Frontal cortex (tissue), 4 donors: ENCODE data around the gene KLHL20. TPM values are rescaled to one million over a fixed set of nuclear protein-coding genes. Genes with fewer than 3 reads are reported as not detected.
"Not testable (repeated sequence)": the region's sequence is repeated elsewhere in the genome, so short reads cannot be mapped to it uniquely, and the experiment has no call there.

Experiments used
- DNase-seq, 2 donors: peaks; one replicate each; pipeline ENCODE4 v3.0.0; 2012; ENCODE audit warnings: low spot score in 2 of 2
- FAIRE-seq: peaks from 2 replicates; lab custom pipeline; 2012; peaks lifted over from hg19 to GRCh38; lab: Jason Lieb, UNC
- total RNA-seq: library from RNA; depleted of rRNA; stranded (reverse); fragments of >200 nt; gene quantifications from one replicate; pipeline ENCODE4 v1.2.3, GENCODE V29; 2014
- donor health status: control.
- donor health status: control.
- donor health status: control.

Gene KLHL20, protein sequence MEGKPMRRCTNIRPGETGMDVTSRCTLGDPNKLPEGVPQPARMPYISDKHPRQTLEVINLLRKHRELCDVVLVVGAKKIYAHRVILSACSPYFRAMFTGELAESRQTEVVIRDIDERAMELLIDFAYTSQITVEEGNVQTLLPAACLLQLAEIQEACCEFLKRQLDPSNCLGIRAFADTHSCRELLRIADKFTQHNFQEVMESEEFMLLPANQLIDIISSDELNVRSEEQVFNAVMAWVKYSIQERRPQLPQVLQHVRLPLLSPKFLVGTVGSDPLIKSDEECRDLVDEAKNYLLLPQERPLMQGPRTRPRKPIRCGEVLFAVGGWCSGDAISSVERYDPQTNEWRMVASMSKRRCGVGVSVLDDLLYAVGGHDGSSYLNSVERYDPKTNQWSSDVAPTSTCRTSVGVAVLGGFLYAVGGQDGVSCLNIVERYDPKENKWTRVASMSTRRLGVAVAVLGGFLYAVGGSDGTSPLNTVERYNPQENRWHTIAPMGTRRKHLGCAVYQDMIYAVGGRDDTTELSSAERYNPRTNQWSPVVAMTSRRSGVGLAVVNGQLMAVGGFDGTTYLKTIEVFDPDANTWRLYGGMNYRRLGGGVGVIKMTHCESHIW
- 31.0 TPM for total RNA-seq

GRCh38 chr1:173714759-173715537 lies at the start of gene KLHL20:
Gene KLHL20, plus strand, starts transcription at chr1:173714981. Its CDS starts 1,063 bp downstream, at chr1:173716044.
- FAIRE-seq: no peak

GRCh38 chr1:173666646-173667045 lies 48.1 kb upstream of the KLHL20 start:
- no peak for FAIRE-seq

More at GRCh38 chr1:173714759-173715537, at the start of gene KLHL20:
- DNase-seq: peak; percentile 49 to 69

DNA sequence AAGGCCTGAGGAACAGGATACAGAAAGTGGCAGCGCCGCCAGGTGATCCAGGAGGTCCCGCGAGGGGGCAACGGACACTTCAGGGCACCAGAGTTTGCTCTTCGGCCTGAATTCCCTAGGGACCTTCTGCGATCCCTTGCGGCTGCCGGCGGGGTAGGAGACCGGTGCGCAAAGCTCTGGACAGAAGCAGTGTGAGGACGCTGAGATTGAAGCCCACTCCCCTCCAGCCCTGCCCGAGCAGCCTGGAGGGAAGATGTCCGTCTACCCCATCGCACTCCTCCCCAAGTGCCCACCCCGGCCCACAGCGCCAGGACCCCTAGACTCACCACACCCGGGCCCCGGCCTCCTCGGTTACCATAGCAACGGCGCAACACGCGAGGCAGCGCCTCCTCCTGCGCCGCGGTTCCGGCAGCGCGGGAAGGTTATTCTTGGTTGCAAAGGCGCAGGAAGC lies 45.3 kb upstream of the KLHL20 start, which contains the start of gene ANKRD45:
TSS of gene ANKRD45 (minus strand) at position 361 of the 451 bp plus-strand sequence. CDS start 10,433 bp downstream, outside the sequence.
- no peak for FAIRE-seq

More at GRCh38 chr1:173666646-173667045, 48.1 kb upstream of the KLHL20 start:
- no peak for DNase-seq

GRCh38 chr1:173674496-173674895 lies 40.3 kb upstream of the KLHL20 start:
- not testable (repeated sequence) for FAIRE-seq, DNase-seq

More for the DNA sequence above, 45.3 kb upstream of the KLHL20 start, which contains the start of gene ANKRD45:
- DNase-seq: peak in 1 of 2 donors; percentile 49

- not testable (repeated sequence) for FAIRE-seq, DNase-seq
Measured at GRCh38 chr1:173680152-173680551, 34.6 kb upstream of the KLHL20 start.

GRCh38 chr1:173682184-173682583 lies 32.6 kb upstream of the KLHL20 start:
- DNase-seq (no peak), FAIRE-seq (no peak)

DNA sequence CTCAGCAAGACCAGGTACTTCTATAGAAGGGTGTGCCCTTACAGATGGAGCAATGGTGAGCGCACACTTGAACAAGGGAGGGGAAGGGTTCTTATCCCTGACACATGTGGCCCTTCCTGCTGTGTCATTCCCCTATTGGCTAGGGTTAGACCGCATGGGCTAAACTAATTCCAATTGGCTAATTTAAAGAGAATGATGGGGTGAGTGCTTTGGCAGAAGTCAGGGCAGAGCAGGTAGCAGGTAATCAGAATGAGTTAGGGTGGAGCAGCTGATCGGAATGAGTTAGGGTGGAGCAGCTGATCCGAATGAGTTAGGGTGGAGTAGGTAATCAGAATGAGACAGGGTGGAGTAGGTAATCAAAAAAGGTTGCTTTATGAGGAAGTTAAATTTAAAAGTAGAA lies 30.9 kb upstream of the KLHL20 start:
- not testable (repeated sequence) for FAIRE-seq

DNA sequence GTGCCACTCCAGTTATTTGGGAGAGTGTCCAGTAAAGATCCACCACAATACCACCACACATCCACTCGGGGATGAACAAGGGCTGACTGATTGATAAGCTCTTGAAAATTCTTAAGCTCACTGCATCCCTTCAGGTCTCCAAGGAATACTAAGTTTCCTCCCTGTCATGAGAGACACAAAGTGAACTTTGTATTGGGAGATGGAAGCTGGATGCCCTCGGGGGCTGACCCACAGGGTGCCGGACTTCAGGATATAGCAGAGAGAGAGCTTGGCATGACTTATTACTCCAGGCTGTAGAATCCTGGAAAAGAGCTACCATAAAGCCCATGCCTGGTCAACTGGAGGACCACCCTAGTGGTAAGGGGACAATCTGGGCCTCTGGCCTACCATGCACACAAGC lies 29.7 kb upstream of the KLHL20 start:
- not testable (repeated sequence) for DNase-seq, FAIRE-seq

More for the DNA sequence above, 30.9 kb upstream of the KLHL20 start:
- DNase-seq: not testable (repeated sequence)

DNA sequence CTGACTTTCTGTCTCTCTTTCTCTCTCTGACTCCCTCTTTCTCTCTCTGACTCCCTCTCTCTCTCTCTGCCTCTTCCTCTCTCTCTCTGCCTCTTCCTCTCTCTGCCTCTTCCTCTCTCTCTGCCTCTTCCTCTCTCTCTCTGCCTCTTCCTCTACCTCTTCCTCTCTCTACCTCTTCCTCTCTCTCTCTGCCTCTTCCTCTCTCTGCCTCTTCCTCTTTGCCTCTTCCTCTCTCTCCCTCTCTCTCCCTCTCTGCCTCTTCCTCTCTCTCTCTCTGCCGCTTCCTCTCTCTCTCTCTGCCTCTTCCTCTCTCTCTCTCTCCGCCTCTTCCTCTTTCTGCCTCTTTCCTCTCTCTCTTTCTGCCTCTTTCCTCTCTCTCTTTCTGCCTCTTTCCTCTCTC lies 26.5 kb upstream of the KLHL20 start:
- no peak for DNase-seq
- no peak for FAIRE-seq

DNA sequence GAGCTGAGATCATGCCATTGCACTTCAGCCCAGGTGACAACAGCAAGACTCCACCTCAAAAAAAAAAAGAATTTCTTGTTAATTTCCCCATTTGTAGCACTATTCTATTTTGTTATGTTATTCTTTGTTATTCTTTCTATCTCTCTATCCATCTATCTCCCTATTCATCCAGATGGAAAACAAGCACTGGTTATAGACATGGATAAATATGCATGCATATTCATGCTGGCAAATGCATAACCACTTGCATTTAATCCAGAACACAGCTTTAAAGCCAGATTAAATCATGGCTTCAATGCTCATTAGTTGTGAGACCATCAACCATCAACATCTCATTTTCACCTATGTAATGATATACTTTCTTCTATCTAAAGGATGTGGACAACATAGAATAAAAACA lies 21.5 kb upstream of the KLHL20 start:
- FAIRE-seq: no peak
- DNase-seq: no peak

- DNase-seq, FAIRE-seq: not testable (repeated sequence)
Measured at GRCh38 chr1:173701299-173701698, 13.5 kb upstream of the KLHL20 start.

- FAIRE-seq (no peak), DNase-seq (no peak)
Measured at GRCh38 chr1:173702736-173703135, 12.0 kb upstream of the KLHL20 start.

DNA sequence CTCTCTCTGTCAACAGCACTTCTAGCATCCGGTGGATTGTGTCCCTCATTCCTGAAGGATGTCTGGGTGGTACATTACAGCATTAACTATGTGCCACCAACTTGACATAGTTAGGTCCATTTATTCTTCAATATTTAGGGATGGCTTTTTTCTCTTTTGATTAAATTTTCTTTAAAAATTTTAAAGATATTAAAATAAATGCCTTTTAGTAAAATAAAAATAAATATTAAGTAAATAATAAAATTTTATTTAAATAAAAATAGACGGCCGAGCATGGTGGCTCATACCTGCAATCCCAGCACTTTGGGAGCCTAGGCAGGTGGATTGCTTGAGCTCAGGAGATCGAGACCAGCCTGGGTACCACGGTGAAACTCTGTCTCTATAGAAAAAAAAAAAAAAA lies 9.7 kb upstream of the KLHL20 start:
- DNase-seq: no peak
- no peak for FAIRE-seq

DNA sequence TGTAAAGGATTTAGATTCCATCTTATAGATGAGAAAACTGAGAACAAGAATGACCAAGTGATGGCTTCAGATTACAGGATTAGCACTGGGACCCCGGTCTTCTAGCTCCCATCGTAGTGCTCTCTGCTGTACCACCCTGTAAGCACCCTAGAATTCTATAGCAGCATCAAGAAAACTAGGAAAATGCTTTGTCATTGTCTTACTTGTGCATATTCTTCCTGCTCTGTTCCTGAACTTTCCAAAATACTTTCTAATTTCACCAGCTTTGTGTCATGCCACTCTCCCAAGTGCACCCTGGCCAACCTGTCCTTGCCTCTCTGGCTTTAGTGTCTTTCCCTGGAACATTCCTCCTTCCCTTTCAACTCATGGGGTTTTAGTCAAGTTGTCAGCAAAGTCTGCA lies 6.0 kb upstream of the KLHL20 start:
- DNase-seq (no peak), FAIRE-seq (no peak)

DNA sequence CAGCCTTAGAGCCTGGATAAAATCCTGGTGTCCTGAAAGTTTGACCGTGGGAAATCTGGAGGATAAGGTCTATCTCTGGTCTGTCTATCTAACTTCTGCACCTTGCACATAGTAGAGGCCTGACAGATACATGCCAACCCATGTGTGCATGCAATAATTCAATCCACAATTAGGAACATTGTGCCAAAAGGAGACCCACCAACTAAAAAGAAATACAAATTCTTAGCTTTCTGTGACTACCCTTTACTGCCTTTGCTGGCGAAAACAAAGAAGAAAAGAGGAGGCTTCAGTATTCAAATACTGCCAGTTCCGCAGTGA lies 381 bp upstream of the KLHL20 start:
- FAIRE-seq: no peak

DNA sequence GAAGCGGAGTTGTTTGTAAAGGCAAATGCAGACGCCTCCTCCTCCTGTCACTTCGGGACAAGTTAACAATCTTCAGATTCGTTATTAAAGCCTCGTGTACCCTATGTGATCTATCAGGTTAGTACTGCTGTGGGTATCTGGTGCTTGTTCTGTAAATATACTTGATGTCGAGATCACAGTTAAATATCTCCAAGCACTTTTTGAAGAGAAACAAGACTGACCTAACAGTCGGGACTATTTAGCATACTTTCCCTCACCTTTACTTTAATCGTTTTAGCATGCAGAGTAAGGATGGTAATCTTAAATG lies 710 bp downstream of the KLHL20 start:
- FAIRE-seq (no peak), DNase-seq (no peak)

More for the DNA sequence above, 381 bp upstream of the KLHL20 start:
- DNase-seq: no peak

DNA sequence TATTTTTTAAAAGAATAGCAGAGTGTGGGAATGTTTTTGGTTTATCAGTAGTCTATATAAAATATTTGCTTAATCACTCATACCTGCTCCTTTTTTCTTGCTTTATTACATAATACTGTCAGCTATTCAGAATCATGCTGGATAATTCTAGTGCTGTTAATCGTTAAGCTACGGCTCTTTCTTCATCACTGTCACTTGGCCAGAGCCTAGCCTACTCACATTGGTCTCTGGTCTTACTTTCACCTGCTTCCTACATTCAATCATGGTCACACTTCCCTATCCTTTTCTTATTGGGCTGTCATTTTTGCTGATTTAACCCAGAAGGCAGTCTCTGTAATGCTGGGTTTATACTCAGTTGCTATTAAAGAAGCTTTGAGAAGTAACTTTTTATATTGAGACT lies 2.5 kb downstream of the KLHL20 start:
- FAIRE-seq (no peak), DNase-seq (no peak)

DNA sequence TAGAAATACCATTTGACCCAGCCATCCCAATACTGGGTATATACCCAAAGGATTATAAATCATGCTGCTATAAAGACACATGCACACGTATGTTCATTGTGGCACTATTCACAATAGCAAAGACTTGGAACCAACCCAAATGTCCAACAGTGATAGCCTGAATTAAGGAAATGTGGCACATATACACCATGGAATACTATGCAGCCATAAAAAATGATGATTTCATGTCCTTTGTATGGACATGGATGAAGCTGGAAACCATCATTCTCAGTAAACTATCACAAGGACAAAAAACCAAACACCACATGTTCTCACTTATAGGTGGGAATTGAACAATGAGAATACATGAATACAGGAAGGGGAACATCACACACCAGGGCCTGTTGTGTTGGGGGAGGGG lies 16.6 kb downstream of the KLHL20 start:
- FAIRE-seq, DNase-seq: not testable (repeated sequence)

DNA sequence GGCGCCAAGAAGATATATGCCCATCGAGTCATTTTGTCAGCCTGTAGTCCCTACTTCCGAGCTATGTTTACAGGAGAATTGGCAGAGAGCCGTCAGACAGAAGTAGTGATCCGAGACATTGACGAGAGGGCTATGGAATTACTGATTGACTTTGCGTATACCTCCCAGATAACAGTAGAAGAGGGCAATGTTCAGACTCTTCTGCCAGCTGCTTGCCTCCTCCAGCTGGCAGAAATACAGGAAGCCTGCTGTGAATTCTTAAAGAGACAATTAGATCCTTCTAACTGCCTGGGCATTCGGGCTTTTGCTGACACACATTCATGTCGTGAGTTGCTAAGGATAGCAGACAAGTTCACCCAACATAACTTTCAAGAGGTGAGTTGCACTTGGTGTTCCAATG lies 19.1 kb downstream of the KLHL20 start:
- DNase-seq (no peak), FAIRE-seq (no peak)

DNA sequence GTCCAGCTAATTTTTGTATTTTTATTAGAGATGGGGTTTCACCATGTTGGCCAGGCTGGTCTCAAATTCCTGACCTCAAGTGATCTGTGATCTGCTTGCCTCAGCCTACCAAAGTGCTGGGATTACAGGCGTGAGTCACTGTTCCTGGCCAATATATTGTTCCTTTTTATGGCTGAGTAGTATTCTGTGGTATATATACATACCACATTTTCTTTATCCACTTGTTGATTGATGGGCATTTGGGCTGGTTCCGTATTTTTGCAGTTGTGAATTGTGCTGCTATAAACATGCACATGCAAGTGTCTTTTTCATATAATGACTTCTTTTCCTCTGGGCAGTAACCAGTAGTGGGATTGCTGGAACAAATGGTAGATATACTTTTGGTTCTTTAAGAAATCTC lies 21.3 kb downstream of the KLHL20 start:
- not testable (repeated sequence) for DNase-seq, FAIRE-seq
